ENCODE measurements around the gene LEF1. TPM values are rescaled to one million over a fixed set of nuclear protein-coding genes. Genes with fewer than 3 reads are reported as not detected.

The LEF1 gene
- total RNA-seq, 1 experiment from 2014 or later = 12.4 TPM

DNA sequence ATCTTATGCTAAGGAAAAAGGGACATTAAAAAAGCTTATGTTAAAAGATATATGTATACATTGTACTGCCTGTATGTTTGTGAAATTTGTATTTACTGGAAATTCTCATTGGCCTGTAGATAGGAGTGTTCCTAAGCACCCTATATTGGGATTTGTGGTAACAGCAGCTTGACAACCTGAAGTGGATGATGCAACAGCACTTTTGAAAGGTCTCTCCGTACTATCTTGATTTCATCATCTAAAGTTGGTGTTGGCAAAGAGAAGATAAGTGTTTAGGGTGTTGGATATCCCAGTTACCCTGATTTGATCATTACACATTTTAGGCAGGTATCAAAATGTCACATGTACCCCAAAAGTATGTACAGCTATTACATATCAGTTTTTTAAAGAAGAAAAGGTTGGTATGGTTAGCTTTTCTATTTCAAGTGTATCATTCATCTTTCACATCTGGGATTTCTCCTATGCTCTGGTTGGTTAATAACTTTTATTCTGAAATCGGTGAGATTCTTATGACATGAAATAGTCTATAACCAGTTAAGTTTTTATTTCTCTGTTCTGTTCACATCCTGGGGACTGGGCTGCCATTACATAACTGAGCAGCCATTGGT lies 168.7 kb downstream of the LEF1 start:
- DNase-seq (ENCODE audit: low read depth) = no peak

DNA sequence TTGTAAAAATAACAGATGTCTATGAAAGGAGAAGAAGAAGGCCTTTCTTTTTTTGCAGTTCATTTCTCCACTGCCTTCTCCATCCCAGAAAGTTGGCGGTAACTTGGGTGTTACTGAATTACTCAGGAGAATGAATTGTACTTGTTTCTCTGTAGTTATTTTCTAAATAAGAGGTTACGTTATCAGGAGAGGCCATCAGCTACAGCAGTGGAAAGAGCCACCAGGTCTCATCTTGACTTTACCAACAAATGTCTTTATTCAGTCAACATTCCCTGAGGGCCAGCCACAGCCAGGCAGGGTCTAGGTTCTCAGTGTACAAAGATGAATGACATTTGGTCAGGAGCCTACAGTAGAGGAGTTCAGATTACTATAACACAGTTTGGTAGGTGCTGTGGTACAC lies 170.9 kb downstream of the LEF1 start:
- DNase-seq (ENCODE audit: low read depth) = no peak

Other genes with a start within 250 kb of the LEF1 start
- 8.0 and 8.3 TPM in 2 replicates for gene CYP2U1, start 237.4 kb downstream of the LEF1 start, total RNA-seq (2014; rRNA removed; shearing (Covaris generic))
- gene HADH, start 179.0 kb downstream of the LEF1 start, total RNA-seq (2014; rRNA removed; shearing (Covaris generic)) = 11.2 and 15.9 TPM in 2 replicates

Measured in M059J (cell line).